Measurements from ENCODE around the gene GUCY1A1.

DNA sequence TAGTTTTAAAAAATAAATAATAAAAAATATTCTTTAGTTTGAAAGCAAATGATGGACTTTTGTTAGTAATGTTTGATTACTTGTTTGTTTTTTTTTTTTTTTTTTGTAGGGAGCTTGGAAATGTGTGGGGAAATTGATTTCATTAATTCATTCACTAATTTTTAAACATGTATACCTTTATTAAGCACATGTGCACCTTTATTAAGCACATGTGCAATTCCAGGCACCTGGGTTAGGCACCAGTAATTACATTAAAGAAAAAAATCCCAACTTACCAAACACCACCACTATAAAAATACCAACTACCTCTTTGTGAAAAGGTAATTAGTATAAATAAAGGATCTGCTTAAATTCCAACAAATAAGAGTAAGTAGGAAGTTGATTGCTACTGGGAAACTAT is 101.7 kb downstream of the GUCY1A1 start:
- TF ChIP-seq POLR2A (IDR thresholded peaks at IDR 0.05; ENCODE audit: low read depth, low read length) (no peak), TAF1 (IDR thresholded peaks at IDR 0.05; ENCODE audit: borderline replicate concordance, low read depth, low read length) (no peak)

Data from GM12892 (cell line).